Hepatocyte (in vitro differentiated cells): ENCODE results near the gene PCNT. TPM values are rescaled to one million over a fixed set of nuclear protein-coding genes. Genes with fewer than 3 reads are reported as not detected.

Experiments used
- DNase-seq: peaks from one replicate; pipeline ENCODE4 v3.0.0-alpha.2; 2016; ENCODE audit warnings: low spot score
- H2AFZ ChIP-seq: fragments of 200-600 bp; sonication (generic); 2 replicates; pipeline ENCODE4 v1.6.0; 2016; ENCODE audit warnings: antibody characterized with exemption, mild to moderate bottlenecking
- H3K27ac ChIP-seq: fragments of 200-600 bp; sonication (generic); 2 replicates; pipeline ENCODE4 v1.5.1; 2016; ENCODE audit warnings: mild to moderate bottlenecking
- H3K27me3 ChIP-seq: fragments of 200-600 bp; sonication (generic); 2 replicates; pipeline ENCODE4 v1.6.1; 2016
- H3K36me3 ChIP-seq: fragments of 200-600 bp; sonication (generic); replicated peaks from 2 replicates; pipeline ENCODE4 v1.5.1; 2016; ENCODE audit warnings: low read depth; ENCODE audit not compliant: insufficient read depth
- H3K4me1 ChIP-seq: fragments of 200-600 bp; sonication (generic); 2 replicates; pipeline ENCODE4 v1.5.1; 2016; ENCODE audit warnings: mild to moderate bottlenecking, moderate library complexity; ENCODE audit not compliant: insufficient read depth
- H3K4me2 ChIP-seq: fragments of 200-600 bp; sonication (generic); 2 replicates; pipeline ENCODE4 v1.6.0; 2016
- H3K4me3 ChIP-seq: fragments of 200-600 bp; sonication (generic); 2 replicates; pipeline ENCODE4 v1.5.1; 2016; ENCODE audit warnings: mild to moderate bottlenecking
- H3K79me2 ChIP-seq: fragments of 200-600 bp; sonication (generic); 2 replicates; pipeline ENCODE4 v1.6.0; 2017; ENCODE audit warnings: mild to moderate bottlenecking
- H3K9me2 ChIP-seq: fragments of 200-600 bp; sonication (generic); replicated peaks from 2 replicates; pipeline ENCODE4 v1.6.0; 2017; ENCODE audit warnings: mild to moderate bottlenecking; ENCODE audit not compliant: insufficient read depth
- H3K9me3 ChIP-seq: fragments of 200-600 bp; sonication (generic); 2 replicates; pipeline ENCODE4 v1.5.1; 2016; ENCODE audit warnings: low read depth, mild to moderate bottlenecking
- H4K20me1 ChIP-seq: fragments of 200-600 bp; sonication (generic); 2 replicates; pipeline ENCODE4 v1.6.0; 2016; ENCODE audit warnings: mild to moderate bottlenecking; ENCODE audit not compliant: insufficient read depth, poor library complexity, severe bottlenecking
- EZH2 ChIP-seq: fragments of 200-600 bp; sonication (generic); IDR thresholded peaks from 2 replicates; pipeline ENCODE4 v1.6.1; 2016; ENCODE audit warnings: antibody characterized with exemption, mild to moderate bottlenecking, borderline replicate concordance
- EZH2phosphoT487 ChIP-seq: fragments of 200-600 bp; sonication (generic); IDR thresholded peaks from one replicate; pipeline ENCODE4 v1.6.1; 2018; ENCODE audit warnings: antibody characterized with exemption, mild to moderate bottlenecking, low read depth, moderate library complexity; ENCODE audit not compliant: unreplicated experiment, severe bottlenecking
- WGBS: methylation state at CpG from one replicate; pipeline ENCODE4 v1.1.6; 2016; ENCODE audit warnings: low lambda C conversion rate; ENCODE audit errors: missing lambda C conversion rate; 5-methylcytosine and 5-hydroxymethylcytosine counted together
- polyA plus RNA-seq: library from polyadenylated mRNA; unstranded; fragments of >200 nt; fragmentation: Nextera tagmentation; extraction: Ambion mirVana; gene quantifications from 2 replicates; pipeline ENCODE4 v1.2.1, GENCODE V29; 2016
- total RNA-seq: library from RNA; depleted of rRNA; stranded (reverse); fragments of >200 nt; gene quantifications from 2 replicates; pipeline ENCODE4 v1.2.3, GENCODE V29; 2014
- TF ChIP-seq, protein P1 (sequence below): fragments of 200-600 bp; sonication (generic); IDR thresholded peaks from 2 replicates; pipeline ENCODE4 v1.5.1; 2016; ENCODE audit warnings: antibody characterized with exemption, mild to moderate bottlenecking; ENCODE audit not compliant: poor library complexity

Gene PCNT
- total and polyA plus RNA-seq, 2 experiments from 2014 or later, result 11.5 to 14.3 TPM

- Histone ChIP-seq H3K36me3 (no peaks in the 10 kb centered on the region), H3K27me3 (no peaks in the 10 kb centered on the region), H3K9me2 (no peaks in the 10 kb centered on the region), H3K4me1 (no peaks in the 10 kb centered on the region), H3K9me3 (no peaks in the 10 kb centered on the region), H3K4me3 (no peak overlapping the region), H3K27ac (no peak overlapping the region), H3K79me2 (no peaks in the 10 kb centered on the region), H3K4me2 (no peak overlapping the region), H4K20me1 (no peaks in the 10 kb centered on the region), H2AFZ (no peak overlapping the region)
- WGBS, result 95% methylated on average over 12 of the region's 12 CpGs
- TF ChIP-seq, protein P1, sequence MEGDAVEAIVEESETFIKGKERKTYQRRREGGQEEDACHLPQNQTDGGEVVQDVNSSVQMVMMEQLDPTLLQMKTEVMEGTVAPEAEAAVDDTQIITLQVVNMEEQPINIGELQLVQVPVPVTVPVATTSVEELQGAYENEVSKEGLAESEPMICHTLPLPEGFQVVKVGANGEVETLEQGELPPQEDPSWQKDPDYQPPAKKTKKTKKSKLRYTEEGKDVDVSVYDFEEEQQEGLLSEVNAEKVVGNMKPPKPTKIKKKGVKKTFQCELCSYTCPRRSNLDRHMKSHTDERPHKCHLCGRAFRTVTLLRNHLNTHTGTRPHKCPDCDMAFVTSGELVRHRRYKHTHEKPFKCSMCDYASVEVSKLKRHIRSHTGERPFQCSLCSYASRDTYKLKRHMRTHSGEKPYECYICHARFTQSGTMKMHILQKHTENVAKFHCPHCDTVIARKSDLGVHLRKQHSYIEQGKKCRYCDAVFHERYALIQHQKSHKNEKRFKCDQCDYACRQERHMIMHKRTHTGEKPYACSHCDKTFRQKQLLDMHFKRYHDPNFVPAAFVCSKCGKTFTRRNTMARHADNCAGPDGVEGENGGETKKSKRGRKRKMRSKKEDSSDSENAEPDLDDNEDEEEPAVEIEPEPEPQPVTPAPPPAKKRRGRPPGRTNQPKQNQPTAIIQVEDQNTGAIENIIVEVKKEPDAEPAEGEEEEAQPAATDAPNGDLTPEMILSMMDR, result no peak
- TF ChIP-seq EZH2, result no peak
- TF ChIP-seq EZH2phosphoT487, result no peak
- no peak for DNase-seq
Measured at GRCh38 chr21:46422636-46423241, 98.8 kb downstream of the PCNT start.

- DNase-seq, result no peak
- Histone ChIP-seq H3K27ac (no peak overlapping the region), H3K4me1 (no peaks in the 10 kb centered on the region), H3K36me3 (no peaks in the 10 kb centered on the region), H3K27me3 (no peaks in the 10 kb centered on the region), H3K79me2 (no peaks in the 10 kb centered on the region), H3K9me3 (no peaks in the 10 kb centered on the region), H2AFZ (no peak overlapping the region), H3K4me2 (no peak overlapping the region), H3K9me2 (no peaks in the 10 kb centered on the region), H3K4me3 (no peak overlapping the region), H4K20me1 (no peaks in the 10 kb centered on the region)
- TF ChIP-seq EZH2, result no peak
- no peak for TF ChIP-seq EZH2phosphoT487
- TF ChIP-seq, protein P1, result no peak
- 82% methylated on average over 1 of the region's 1 CpG for WGBS
Measured at GRCh38 chr21:46423546-46424038, 99.6 kb downstream of the PCNT start.

DNA sequence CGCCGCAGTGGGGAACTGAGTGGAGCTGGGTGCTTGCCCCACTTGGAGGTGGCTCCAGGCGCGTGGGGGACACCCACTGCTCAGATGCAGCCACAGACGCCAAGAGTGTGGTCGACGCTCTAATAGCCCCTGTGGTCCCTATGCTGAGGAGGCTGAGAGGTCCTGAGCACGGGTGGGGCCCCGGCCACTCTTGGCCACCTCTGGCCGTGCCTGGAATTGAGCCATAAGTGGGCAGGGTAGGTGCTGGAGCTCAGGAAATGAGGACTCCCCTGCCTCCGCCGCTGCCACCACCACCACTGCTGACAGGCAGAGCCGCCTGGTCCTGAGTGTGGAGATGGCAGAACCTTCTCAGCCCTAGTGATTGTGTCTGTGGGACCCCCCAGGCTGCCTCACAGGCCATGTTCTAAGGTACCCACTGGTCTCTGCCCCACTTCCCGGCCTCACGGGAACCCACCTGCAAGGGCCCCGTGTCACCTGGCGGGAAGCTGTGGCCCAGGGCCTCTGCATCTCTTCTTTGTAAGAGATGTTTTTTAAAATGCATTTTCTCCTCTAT, 100.2 kb downstream of the PCNT start:
- DNase-seq, result no peak
- TF ChIP-seq EZH2phosphoT487, result no peak
- no peaks in the 10 kb centered on the region for H3K4me1 ChIP-seq
- H3K9me2 ChIP-seq, result no peaks in the 10 kb centered on the region
- H2AFZ ChIP-seq, result no peak overlapping the region
- no peaks in the 10 kb centered on the region for H3K79me2 ChIP-seq
- 91% methylated on average over 17 of the region's 17 CpGs for WGBS
- no peaks in the 10 kb centered on the region for H3K36me3 ChIP-seq
- H3K4me3 ChIP-seq, result no peak overlapping the region
- no peaks in the 10 kb centered on the region for H4K20me1 ChIP-seq
- H3K27ac ChIP-seq, result no peak overlapping the region
- H3K4me2 ChIP-seq, result no peak overlapping the region
- H3K27me3 ChIP-seq, result no peaks in the 10 kb centered on the region
- H3K9me3 ChIP-seq, result no peaks in the 10 kb centered on the region

GRCh38 chr21:46424621-46425020, 100.7 kb downstream of the PCNT start:
- H3K36me3 ChIP-seq, result no peaks in the 10 kb centered on the region
- H3K9me3 ChIP-seq, result no peaks in the 10 kb centered on the region
- no peak overlapping the region for H2AFZ ChIP-seq
- WGBS, result 91% methylated on average over 10 of the region's 14 CpGs
- no peaks in the 10 kb centered on the region for H3K27me3 ChIP-seq
- no peaks in the 10 kb centered on the region for H3K9me2 ChIP-seq
- DNase-seq, result no peak
- H3K79me2 ChIP-seq, result no peaks in the 10 kb centered on the region
- H4K20me1 ChIP-seq, result no peaks in the 10 kb centered on the region
- no peak overlapping the region for H3K27ac ChIP-seq
- H3K4me1 ChIP-seq, result no peaks in the 10 kb centered on the region
- TF ChIP-seq EZH2, result no peak
- TF ChIP-seq EZH2phosphoT487, result no peak
- TF ChIP-seq, protein P1, result no peak
- H3K4me2 ChIP-seq, result no peak overlapping the region
- H3K4me3 ChIP-seq, result no peak overlapping the region
